Activated CD4-positive, alpha-beta T cell treated with anti-CD3 and anti-CD28 coated beads, Interleukin-2, Interleukin-6, amounts not matched to agents 100 ng/mL and 50 ng/mL, durations not matched to agents 16 hours and 8 hours (primary cell): ENCODE results near the gene UCK2.
A peak's percentile ranks its signal among the peaks of the same experiment; 100 is the strongest.

Experiments used
- DNase-seq: peaks from one replicate; pipeline ENCODE4 v3.0.0-alpha.2; 2020

Gene UCK2

GRCh38 chr1:165882168-165882837, 54.9 kb downstream of the UCK2 start:
- no peak for DNase-seq

- DNase-seq = peak; percentile 29
Observed at GRCh38 chr1:165883056-165883455, 55.6 kb downstream of the UCK2 start.

- DNase-seq = no peak
Observed at GRCh38 chr1:165884009-165884689, 56.7 kb downstream of the UCK2 start.

GRCh38 chr1:165884690-165885304, 57.4 kb downstream of the UCK2 start:
- DNase-seq = no peak

- DNase-seq = no peak
Observed at GRCh38 chr1:165885305-165885694, 57.9 kb downstream of the UCK2 start.

- no peak for DNase-seq
Observed at GRCh38 chr1:165886193-165886592, 58.8 kb downstream of the UCK2 start.

GRCh38 chr1:165886983-165887382, 59.6 kb downstream of the UCK2 start:
- no peak for DNase-seq

GRCh38 chr1:165887877-165888551, 60.6 kb downstream of the UCK2 start:
- DNase-seq = no peak

- DNase-seq = no peak
Observed at GRCh38 chr1:165888552-165888920, 61.1 kb downstream of the UCK2 start.

GRCh38 chr1:165890684-165891083, 63.3 kb downstream of the UCK2 start:
- no peak for DNase-seq

- DNase-seq = no peak
Observed at GRCh38 chr1:165891111-165891860, 63.9 kb downstream of the UCK2 start.

GRCh38 chr1:165892935-165893334, 65.5 kb downstream of the UCK2 start:
- no peak for DNase-seq

- no peak for DNase-seq
Observed at GRCh38 chr1:165893507-165893906, 66.1 kb downstream of the UCK2 start.

- no peak for DNase-seq
Observed at GRCh38 chr1:165894591-165894990, 67.2 kb downstream of the UCK2 start.

- DNase-seq = no peak
Observed at GRCh38 chr1:165895451-165895871, 68.0 kb downstream of the UCK2 start.

GRCh38 chr1:165896277-165896676, 68.9 kb downstream of the UCK2 start:
- no peak for DNase-seq

GRCh38 chr1:165897326-165898303, 70.2 kb downstream of the UCK2 start:
- DNase-seq = peak; percentile 29

- DNase-seq = no peak
Observed at GRCh38 chr1:165898837-165899236, 71.4 kb downstream of the UCK2 start.

- DNase-seq = no peak
Observed at GRCh38 chr1:165899461-165899941, 72.1 kb downstream of the UCK2 start.

GRCh38 chr1:165900576-165901380, 73.4 kb downstream of the UCK2 start:
- DNase-seq = no peak

GRCh38 chr1:165902565-165902964, 75.2 kb downstream of the UCK2 start:
- DNase-seq = no peak
